ENCODE data around the gene PCDHB13.
"Not testable (repeated sequence)": the region's sequence is repeated elsewhere in the genome, so short reads cannot be mapped to it uniquely, and the experiment has no call there.

The PCDHB13 gene

DNA sequence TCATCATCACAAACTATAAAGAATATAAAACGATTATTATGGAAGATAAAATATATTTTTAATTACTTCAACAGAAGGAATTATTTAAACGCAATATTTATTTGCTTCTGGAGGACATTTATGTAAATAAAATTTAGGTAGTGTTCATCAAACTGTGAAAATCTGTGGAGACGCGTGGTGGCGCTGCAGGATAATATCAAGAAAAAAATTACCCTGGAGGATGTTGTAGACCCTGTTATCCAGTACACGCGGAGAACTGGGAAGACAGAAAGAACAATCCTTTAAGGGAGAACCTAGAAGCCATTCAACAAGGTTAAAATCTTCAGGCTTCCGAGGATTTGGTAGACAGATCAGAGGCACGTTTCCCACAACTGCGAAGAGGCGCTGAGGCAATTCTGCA lies 5.2 kb upstream of the PCDHB13 start, which contains the start of gene PCDHB12:
Gene PCDHB12, plus strand, starts transcription at position 242 of the 400 bp plus-strand sequence. CDS start 189 bp downstream, outside the sequence.
- no peak for DNase-seq

DNA sequence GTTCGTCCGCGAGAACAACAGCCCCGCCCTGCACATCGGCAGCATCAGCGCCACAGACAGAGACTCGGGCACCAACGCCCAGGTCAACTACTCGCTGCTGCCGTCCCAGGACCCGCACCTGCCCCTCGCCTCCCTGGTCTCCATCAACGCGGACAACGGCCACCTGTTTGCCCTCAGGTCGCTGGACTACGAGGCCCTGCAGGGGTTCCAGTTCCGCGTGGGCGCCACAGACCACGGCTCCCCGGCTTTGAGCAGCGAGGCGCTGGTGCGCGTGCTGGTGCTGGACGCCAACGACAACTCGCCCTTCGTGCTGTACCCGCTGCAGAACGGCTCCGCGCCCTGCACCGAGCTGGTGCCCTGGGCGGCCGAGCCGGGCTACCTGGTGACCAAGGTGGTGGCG lies 3.4 kb upstream of the PCDHB13 start:
- not testable (repeated sequence) for DNase-seq

DNA sequence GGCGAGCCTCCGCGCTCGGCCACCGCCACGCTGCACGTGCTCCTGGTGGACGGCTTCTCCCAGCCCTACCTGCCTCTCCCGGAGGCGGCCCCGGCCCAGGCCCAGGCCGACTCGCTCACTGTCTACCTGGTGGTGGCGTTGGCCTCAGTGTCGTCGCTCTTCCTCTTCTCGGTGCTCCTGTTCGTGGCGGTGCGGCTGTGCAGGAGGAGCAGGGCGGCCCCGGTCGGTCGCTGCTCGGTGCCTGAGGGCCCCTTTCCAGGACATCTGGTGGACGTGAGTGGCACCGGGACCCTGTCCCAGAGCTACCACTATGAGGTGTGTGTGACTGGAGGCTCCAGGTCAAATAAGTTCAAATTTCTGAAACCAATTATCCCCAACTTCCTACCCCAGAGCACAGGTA lies 2.9 kb upstream of the PCDHB13 start:
- not testable (repeated sequence) for DNase-seq

DNA sequence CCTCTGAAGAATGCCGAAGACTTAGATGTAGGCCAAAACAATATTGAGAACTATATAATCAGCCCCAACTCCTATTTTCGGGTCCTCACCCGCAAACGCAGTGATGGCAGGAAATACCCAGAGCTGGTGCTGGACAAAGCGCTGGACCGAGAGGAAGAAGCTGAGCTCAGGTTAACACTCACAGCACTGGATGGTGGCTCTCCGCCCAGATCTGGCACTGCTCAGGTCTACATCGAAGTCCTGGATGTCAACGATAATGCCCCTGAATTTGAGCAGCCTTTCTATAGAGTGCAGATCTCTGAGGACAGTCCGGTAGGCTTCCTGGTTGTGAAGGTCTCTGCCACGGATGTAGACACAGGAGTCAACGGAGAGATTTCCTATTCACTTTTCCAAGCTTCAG lies 864 bp downstream of the PCDHB13 start:
- not testable (repeated sequence) for DNase-seq

DNA sequence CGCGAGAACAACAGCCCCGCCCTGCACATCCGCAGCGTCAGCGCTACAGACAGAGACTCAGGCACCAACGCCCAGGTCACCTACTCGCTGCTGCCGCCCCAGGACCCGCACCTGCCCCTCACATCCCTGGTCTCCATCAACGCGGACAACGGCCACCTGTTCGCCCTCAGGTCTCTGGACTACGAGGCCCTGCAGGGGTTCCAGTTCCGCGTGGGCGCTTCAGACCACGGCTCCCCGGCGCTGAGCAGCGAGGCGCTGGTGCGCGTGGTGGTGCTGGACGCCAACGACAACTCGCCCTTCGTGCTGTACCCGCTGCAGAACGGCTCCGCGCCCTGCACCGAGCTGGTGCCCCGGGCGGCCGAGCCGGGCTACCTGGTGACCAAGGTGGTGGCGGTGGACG lies 1.8 kb downstream of the PCDHB13 start:
- not testable (repeated sequence) for DNase-seq

DNA sequence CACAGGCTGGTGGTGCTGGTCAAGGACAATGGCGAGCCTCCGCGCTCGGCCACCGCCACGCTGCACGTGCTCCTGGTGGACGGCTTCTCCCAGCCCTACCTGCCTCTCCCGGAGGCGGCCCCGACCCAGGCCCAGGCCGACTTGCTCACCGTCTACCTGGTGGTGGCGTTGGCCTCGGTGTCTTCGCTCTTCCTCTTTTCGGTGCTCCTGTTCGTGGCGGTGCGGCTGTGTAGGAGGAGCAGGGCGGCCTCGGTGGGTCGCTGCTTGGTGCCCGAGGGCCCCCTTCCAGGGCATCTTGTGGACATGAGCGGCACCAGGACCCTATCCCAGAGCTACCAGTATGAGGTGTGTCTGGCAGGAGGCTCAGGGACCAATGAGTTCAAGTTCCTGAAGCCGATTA lies 2.3 kb downstream of the PCDHB13 start:
- not testable (repeated sequence) for DNase-seq

DNA sequence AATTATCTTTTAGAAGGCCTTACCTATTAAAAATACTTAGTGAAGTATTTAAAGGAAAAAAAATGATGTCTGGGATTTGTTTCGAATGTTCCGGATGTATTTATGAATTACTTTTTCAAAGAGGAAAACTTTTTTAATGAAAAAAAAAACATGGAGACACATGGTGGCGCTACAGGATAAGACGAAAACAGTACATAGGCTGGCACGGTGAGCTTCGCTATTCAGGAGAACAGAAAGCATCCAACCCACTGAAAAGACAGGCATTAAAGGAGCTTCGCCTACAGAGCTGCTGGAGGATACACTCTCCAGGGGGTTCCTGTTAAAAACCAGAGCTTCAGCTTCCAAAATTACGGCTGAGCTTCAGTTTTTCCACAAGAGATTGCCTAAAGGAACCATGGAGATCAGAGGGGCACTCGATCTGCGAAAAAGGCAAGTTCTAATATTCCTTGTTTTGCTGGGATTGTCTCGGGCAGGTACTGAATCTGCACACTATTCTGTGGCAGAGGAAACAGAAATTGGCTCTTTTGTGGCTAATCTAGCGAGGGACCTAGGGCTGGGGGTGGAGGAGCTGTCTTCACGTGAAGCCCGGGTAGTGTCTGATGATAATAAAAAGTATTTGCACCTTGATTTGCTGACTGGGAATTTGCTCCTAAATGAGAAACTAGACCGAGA lies 9.5 kb downstream of the PCDHB13 start, which contains the start of gene PCDHB14:
Gene PCDHB14, plus strand, starts transcription at position 232 of the 672 bp plus-strand sequence. Its CDS starts 163 bp downstream, at position 395.
- no peak for DNase-seq

DNA sequence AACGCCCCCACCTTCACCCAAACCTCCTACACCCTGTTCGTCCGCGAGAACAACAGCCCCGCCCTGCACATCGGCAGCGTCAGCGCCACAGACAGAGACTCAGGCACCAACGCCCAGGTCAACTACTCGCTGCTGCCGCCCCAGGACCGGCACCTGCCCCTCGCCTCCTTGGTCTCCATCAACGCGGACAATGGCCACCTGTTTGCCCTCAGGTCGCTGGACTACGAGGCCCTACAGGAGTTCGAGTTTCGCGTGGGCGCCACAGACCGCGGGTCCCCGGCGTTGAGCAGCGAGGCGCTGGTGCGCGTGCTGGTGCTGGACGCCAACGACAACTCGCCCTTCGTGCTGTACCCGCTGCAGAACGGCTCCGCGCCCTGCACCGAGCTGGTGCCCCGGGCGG lies 11.1 kb downstream of the PCDHB13 start:
- not testable (repeated sequence) for DNase-seq

DNA sequence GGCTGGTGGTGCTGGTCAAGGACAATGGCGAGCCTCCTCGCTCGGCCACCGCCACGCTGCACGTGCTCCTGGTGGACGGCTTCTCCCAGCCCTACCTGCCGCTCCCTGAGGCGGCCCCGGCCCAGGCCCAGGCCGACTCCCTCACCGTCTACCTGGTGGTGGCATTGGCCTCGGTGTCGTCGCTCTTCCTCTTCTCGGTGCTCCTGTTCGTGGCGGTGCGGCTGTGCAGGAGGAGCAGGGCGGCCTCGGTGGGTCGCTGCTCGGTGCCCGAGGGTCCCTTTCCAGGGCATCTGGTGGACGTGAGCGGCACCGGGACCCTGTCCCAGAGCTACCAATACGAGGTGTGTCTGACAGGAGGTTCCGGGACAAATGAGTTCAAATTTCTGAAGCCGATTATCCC lies 11.7 kb downstream of the PCDHB13 start:
- not testable (repeated sequence) for DNase-seq

DNA sequence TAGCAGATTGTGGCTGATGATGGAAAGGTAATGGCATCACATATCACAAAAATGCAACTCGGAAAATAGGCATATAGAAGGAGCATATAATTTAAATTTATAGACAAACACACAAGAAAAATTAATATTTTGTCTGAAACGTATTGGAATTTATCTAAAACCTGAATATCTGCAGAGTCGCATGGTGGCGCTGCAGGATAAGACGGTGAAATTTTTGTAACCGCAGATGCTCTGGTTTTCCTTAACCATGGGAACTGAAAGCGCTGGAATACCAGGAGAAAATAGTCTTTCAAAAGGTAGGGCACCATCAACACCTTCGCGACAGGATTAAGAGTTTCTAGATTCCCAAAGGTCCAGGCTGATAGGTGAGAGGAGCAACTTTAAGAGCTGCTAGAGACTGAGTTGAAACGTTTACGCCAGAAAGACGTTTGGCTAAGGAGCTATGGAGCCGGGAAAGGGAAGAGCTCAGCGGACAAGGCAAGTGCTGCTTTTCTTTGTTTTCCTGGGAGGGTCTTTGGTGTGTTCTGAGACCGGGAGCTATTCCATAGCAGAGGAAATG lies 20.5 kb downstream of the PCDHB13 start:
- DNase-seq = no peak

DNA sequence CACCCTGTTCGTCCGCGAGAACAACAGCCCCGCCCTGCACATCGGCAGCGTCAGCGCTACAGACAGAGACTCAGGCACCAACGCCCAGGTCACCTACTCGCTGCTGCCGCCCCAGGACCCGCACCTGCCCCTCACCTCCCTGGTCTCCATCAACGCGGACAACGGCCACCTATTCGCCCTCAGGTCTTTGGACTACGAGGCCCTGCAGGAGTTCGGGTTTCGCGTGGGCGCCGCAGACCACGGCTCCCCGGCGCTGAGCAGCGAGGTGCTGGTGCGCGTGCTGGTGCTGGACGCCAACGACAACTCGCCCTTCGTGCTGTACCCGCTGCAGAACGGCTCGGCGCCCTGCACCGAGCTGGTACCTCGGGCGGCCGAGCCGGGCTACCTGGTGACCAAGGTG lies 22.2 kb downstream of the PCDHB13 start:
- not testable (repeated sequence) for DNase-seq

DNA sequence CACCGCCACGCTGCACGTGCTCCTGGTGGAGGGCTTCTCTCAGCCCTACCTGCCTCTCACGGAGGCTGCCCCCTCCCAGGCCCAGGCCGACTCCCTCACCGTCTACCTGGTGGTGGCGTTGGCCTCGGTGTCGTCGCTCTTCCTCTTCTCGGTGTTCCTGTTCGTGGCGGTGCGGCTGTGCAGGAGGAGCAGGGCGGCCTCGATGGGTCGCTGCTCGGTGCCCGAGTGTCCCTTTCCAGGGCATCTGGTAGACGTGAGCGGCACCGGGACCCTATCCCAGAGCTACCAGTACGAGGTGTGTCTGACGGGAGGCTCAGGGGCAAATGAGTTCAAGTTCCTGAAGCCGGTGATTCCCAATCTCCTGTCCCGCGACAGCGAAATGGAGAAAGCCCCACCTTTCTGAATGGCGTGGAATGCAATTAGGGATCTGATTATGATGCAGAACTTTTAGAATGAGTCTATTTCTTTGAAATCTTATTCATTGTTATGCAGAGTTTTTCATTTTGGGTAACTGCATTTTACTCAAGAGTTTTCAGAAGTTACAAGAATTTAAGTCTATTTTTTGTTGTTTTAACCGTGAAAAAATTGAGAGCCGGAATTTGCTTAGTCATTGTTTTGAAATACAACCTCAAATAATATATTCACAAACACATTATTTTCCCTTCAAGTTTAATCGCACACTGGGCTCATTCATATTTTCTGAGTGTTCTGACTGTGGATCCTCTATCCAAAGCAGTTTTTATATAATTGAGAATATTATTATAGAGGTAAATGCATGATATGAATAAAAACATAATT lies 23.0 kb downstream of the PCDHB13 start:
- DNase-seq = no peak

DNA sequence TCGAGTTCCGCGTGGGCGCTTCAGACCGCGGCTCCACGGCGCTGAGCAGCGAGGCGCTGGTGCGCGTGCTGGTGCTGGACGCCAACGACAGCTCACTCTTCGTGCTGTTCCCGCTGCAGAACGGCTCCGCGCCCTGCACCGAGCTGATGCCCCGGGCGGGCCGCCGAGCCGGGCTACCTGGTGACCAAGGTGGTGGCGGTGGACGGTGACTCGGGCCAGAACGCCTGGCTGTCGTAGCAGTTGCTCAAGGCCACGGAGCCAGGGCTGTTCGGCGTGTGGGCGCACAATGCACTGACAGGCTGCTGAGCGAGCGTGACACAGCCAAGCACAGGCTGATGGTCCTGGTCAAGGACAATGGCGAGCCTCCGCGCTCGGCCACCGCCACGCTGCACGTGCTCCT lies 27.8 kb downstream of the PCDHB13 start:
- no peak for DNase-seq

DNA sequence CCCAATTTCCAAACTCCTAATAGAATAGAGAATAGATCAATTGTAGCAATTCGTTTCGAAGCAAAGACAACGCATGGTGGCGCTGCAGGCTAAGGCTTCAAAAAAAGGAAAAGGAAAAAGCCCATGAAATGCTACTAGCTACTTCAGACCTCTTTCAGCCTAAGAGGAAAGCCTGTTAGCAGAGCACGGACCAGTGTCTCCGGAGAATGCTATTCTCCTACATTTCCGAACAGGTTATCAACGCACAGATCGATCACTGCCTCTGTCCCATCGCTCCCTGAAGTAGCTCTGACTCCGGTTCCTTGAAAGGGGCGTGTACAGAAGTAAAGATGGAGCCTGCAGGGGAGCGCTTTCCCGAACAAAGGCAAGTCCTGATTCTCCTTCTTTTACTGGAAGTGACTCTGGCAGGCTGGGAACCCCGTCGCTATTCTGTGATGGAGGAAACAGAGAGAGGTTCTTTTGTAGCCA lies 31.6 kb downstream of the PCDHB13 start, which contains the start of gene PCDHB15:
Gene PCDHB15, plus strand, starts transcription at position 146 of the 468 bp plus-strand sequence. Its CDS starts 184 bp downstream, at position 330.
- peak; percentile 3 for DNase-seq

DNA sequence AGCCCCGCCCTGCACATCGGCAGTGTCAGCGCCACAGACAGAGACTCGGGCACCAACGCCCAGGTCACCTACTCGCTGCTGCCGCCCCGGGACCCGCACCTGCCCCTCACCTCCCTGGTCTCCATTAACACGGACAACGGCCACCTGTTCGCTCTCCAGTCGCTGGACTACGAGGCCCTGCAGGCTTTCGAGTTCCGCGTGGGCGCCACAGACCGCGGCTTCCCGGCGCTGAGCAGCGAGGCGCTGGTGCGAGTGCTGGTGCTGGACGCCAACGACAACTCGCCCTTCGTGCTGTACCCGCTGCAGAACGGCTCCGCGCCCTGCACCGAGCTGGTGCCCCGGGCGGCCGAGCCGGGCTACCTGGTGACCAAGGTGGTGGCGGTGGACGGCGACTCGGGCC lies 33.3 kb downstream of the PCDHB13 start:
- not testable (repeated sequence) for DNase-seq

DNA sequence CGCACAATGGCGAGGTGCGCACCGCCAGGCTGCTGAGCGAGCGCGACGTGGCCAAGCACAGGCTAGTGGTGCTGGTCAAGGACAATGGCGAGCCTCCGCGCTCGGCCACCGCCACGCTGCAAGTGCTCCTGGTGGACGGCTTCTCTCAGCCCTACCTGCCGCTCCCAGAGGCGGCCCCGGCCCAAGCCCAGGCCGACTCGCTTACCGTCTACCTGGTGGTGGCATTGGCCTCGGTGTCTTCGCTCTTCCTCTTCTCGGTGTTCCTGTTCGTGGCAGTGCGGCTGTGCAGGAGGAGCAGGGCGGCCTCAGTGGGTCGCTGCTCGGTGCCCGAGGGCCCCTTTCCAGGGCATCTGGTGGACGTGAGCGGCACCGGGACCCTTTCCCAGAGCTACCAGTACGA lies 33.7 kb downstream of the PCDHB13 start:
- not testable (repeated sequence) for DNase-seq

DNA sequence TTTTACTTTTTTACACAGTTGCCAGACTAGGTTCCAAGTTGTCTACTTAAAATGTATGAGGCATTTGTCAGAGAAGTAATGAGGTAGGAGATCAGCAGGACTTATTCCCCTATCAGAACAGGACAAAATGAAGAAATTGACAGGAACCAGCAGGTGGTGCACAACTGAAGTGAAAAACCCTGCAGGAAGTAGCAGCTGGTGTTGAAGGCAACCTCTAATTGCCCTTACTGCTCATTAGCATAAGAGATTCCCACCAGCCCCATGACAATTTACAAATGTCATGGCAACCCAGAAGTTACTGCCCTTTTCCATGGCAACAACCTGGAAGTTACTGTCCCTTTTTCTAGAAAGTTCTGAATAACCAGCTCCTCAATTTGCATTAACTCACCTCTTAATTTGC lies 36.9 kb downstream of the PCDHB13 start:
- no peak for DNase-seq

DNA sequence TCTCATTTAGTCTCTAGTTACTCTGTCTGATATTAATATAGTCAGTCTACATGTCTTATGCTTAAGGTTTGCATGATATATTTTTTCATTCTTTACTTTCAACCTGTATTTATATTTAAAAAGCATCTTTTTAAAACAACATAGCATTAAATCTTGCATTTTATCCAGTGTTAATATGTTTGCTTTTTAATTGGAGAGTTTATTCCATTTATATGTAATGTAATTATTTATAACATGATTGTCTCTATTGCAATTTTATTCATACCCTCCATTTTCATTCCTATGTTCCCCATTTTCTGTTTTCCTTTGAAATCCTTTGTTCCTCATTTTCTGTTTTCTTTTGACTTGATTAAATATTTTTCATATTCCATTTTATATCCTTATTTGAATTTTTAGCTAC lies 44.7 kb downstream of the PCDHB13 start:
- DNase-seq = no peak

DNA sequence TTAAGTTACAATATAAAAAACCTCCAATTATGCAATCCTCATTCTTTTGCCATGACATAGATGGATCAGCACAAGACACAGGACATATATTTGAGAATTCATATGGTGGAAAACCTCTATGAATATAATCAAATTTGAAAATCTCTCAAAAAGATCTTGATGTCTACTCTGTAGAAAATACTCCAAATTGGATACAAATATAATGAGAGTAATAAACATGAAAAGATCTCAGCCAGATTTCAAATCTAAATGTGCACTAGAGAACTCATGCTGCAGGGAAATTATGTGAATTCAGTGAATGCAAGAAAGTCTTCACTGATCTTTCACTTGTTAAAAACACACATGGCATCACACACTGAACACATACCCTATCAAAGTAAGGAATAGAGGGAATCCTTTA lies 45.2 kb downstream of the PCDHB13 start:
- no peak for DNase-seq

DNA sequence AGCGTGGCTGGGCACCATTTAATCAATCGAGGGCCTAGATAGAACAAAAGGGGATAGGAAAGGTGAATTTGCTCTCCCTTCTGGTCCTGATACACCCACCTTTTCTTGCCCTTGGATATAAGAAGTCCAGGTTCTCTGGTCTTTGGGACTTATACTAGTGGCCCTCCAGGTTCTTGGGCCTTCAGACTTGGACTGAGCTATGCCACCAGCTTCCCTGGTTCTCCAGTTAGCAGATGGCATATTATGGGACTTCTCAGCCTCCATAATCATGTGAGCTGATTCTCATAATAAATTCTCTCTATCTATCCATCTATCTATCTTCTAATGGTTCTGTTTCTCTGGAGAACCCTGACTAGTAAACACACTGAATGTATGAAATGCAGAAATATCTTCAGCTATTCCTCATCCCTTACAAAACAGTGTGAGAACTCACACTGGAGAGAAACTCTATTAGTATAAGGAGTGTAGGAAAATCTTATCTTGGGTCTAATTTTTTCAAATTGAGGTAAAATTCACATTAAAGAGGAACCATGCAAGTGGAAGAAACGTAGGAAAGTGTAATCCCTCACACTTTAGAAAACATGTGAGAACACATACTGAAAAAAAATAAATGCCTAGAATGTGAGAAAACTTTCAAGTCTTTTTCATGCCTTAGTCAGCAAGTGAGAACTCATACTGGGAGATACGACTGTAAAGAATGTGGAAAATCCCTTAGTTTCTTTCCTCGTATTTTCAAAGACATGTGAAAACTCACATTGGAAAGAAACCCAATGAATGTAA lies 46.9 kb downstream of the PCDHB13 start:
- DNase-seq = peak; percentile 3

DNA sequence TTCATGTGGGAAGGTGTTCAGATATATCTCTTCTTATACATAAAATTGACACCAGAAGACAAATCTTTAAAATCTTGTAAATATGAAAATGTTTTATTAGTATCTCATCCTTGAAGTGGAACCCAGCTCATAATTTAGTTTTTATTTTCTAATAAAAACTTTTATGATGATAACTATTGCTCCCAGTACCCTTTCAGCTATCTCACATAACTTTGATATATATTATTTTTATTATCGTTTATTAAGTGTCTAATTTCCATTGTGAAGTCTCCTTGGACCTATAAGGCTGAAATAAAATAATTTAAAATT lies 47.5 kb downstream of the PCDHB13 start:
- no peak for DNase-seq

Measured in hematopoietic multipotent progenitor cell treated with erythropoietin and hydrocortisone succinate and interleukin-3 and kit ligand, for 8 days (in vitro differentiated cells).